NT2/D1 (cell line): ENCODE results near the gene SEC24C.

ENCODE experiments used
- DNase-seq: peaks from one replicate; pipeline ENCODE4 v3.0.0-alpha.2; 2011; ENCODE audit warnings: low read depth, low spot score
- H3K27me3 ChIP-seq: 2 replicates; pipeline ENCODE4 v1.6.0; 2011; ENCODE audit warnings: mild to moderate bottlenecking; ENCODE audit not compliant: insufficient read length, insufficient read depth
- H3K36me3 ChIP-seq: 2 replicates; pipeline ENCODE4 v1.6.1; 2011; ENCODE audit warnings: mild to moderate bottlenecking, low read length, mixed read lengths; ENCODE audit not compliant: insufficient read depth, insufficient read length
- H3K4me1 ChIP-seq: 2 replicates; pipeline ENCODE4 v1.5.1; 2011; ENCODE audit not compliant: insufficient read depth, insufficient read length
- H3K4me3 ChIP-seq: 2 replicates; pipeline ENCODE4 v1.5.1; 2011; ENCODE audit warnings: low read depth; ENCODE audit not compliant: insufficient read length
- H3K9ac ChIP-seq: 2 replicates; pipeline ENCODE4 v1.6.0; 2011; ENCODE audit warnings: low read depth; ENCODE audit not compliant: insufficient read length
- H3K9me3 ChIP-seq: 2 replicates; pipeline ENCODE4 v1.5.1; 2011; ENCODE audit warnings: mild to moderate bottlenecking, low read length; ENCODE audit not compliant: insufficient read depth
- SUZ12 ChIP-seq: IDR thresholded peaks from 2 replicates; pipeline ENCODE4 v1.6.1; 2011; ENCODE audit not compliant: insufficient read length, insufficient read depth; ENCODE audit errors: extremely low read depth
- YY1 ChIP-seq: IDR thresholded peaks from 2 replicates; pipeline ENCODE4 v1.6.1; 2011; ENCODE audit not compliant: insufficient read length, insufficient read depth
- ZNF274 ChIP-seq: IDR thresholded peaks from 2 replicates; pipeline ENCODE4 v1.6.1; 2011; ENCODE audit warnings: mild to moderate bottlenecking, low read depth, low read length

SEC24C gene

DNA sequence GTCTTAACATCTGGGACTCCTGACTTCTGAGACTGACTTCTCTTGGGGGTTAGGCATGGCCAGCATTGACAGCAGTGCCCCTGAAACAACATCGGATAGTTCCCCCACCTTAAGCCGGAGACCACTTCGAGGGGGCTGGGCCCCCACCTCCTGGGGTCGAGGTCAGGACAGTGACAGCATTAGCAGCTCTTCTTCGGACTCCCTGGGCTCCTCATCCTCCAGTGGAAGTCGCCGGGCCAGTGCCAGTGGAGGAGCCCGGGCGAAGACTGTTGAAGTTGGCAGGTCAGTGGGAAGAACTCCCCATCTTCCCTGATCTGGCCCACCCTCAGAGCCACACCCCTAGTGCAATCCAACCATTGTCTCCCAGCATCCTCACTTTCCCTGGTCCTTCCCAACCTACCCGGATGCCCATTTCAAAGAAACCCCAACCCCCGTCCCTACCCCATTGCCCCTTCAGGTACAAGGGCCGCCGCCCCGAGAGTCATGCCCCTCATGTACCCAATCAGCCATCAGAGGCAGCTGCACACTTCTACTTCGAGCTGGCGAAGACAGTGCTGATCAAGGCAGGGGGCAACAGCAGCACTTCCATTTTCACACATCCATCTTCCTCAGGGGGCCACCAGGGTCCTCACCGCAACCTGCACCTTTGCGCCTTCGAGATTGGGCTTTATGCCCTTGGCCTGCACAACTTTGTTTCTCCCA is 53.3 kb downstream of the SEC24C start:
- DNase-seq: no peak
- Histone ChIP-seq H3K36me3 (peaks cover 82% of the 10 kb centered on the region), H3K27me3 (no peaks in the 10 kb centered on the region), H3K4me3 (no peak overlapping the region), H3K9me3 (no peaks in the 10 kb centered on the region), H3K4me1 (no peaks in the 10 kb centered on the region), H3K9ac (no peak overlapping the region)
- TF ChIP-seq ZNF274: no peak
- TF ChIP-seq SUZ12: no peak
- TF ChIP-seq YY1: no peak

DNA sequence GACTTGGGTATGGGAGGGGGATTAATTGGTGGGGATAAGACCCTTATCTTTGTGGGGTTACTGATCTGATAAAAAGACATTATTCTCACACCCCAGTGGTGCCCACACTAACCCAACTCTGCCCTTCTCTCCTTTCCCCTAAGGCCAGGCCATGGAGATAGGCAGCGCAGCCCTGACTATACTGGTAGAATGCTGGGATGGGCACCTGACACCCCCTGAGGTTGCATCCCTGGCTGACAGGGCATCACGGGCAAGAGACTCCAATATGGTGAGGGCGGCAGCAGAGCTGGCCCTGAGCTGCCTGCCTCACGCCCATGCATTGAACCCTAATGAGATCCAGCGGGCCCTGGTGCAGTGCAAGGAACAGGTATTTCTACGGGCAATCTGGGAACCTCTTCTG is 53.9 kb downstream of the SEC24C start:
- H3K9ac ChIP-seq: no peak overlapping the region
- no peaks in the 10 kb centered on the region for H3K27me3 ChIP-seq
- peaks cover 82% of the 10 kb centered on the region for H3K36me3 ChIP-seq
- H3K9me3 ChIP-seq: no peaks in the 10 kb centered on the region
- no peaks in the 10 kb centered on the region for H3K4me1 ChIP-seq
- TF ChIP-seq SUZ12 (no peak), YY1 (no peak), ZNF274 (no peak)
- H3K4me3 ChIP-seq: no peak overlapping the region
- no peak for DNase-seq

GRCh38 chr10:73798927-73799560 is 54.9 kb downstream of the SEC24C start:
- no peaks in the 10 kb centered on the region for H3K27me3 ChIP-seq
- H3K9ac ChIP-seq: no peak overlapping the region
- no peak for DNase-seq
- H3K4me3 ChIP-seq: no peak overlapping the region
- peaks cover 76% of the 10 kb centered on the region for H3K36me3 ChIP-seq
- H3K4me1 ChIP-seq: no peaks in the 10 kb centered on the region
- no peaks in the 10 kb centered on the region for H3K9me3 ChIP-seq
- TF ChIP-seq YY1 (no peak), SUZ12 (no peak), ZNF274 (no peak)

GRCh38 chr10:73799899-73800559 is 55.9 kb downstream of the SEC24C start:
- peaks cover 69% of the 10 kb centered on the region for H3K36me3 ChIP-seq
- H3K27me3 ChIP-seq: no peaks in the 10 kb centered on the region
- no peaks in the 10 kb centered on the region for H3K4me1 ChIP-seq
- no peak overlapping the region for H3K9ac ChIP-seq
- H3K9me3 ChIP-seq: no peaks in the 10 kb centered on the region
- no peak for TF ChIP-seq YY1
- TF ChIP-seq SUZ12: no peak
- TF ChIP-seq ZNF274: no peak
- DNase-seq: no peak
- H3K4me3 ChIP-seq: no peak overlapping the region

- Histone ChIP-seq H3K4me1 (no peaks in the 10 kb centered on the region), H3K9me3 (no peaks in the 10 kb centered on the region), H3K27me3 (no peaks in the 10 kb centered on the region), H3K4me3 (no peak overlapping the region), H3K9ac (no peak overlapping the region), H3K36me3 (peaks cover 68% of the 10 kb centered on the region)
- no peak for DNase-seq
- TF ChIP-seq YY1 (no peak), SUZ12 (no peak), ZNF274 (no peak)
Measured at GRCh38 chr10:73800560-73801252, 56.5 kb downstream of the SEC24C start.

DNA sequence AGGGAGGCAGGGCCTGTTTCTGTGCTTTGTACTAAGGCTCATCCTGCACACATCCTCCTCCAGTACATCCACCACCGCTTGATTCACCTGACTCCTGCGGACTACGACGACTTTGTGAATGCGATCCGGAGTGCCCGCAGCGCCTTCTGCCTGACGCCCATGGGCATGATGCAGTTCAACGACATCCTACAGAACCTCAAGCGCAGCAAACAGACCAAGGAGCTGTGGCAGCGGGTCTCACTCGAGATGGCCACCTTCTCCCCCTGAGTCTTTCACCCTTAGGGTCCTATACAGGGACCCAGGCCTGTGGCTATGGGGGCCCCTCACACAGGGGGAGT is 57.0 kb downstream of the SEC24C start:
- no peaks in the 10 kb centered on the region for H3K27me3 ChIP-seq
- TF ChIP-seq ZNF274 (no peak), YY1 (no peak), SUZ12 (no peak)
- H3K4me1 ChIP-seq: no peaks in the 10 kb centered on the region
- no peak for DNase-seq
- no peak overlapping the region for H3K9ac ChIP-seq
- H3K4me3 ChIP-seq: no peak overlapping the region
- H3K36me3 ChIP-seq: peaks cover 73% of the 10 kb centered on the region
- no peaks in the 10 kb centered on the region for H3K9me3 ChIP-seq

DNA sequence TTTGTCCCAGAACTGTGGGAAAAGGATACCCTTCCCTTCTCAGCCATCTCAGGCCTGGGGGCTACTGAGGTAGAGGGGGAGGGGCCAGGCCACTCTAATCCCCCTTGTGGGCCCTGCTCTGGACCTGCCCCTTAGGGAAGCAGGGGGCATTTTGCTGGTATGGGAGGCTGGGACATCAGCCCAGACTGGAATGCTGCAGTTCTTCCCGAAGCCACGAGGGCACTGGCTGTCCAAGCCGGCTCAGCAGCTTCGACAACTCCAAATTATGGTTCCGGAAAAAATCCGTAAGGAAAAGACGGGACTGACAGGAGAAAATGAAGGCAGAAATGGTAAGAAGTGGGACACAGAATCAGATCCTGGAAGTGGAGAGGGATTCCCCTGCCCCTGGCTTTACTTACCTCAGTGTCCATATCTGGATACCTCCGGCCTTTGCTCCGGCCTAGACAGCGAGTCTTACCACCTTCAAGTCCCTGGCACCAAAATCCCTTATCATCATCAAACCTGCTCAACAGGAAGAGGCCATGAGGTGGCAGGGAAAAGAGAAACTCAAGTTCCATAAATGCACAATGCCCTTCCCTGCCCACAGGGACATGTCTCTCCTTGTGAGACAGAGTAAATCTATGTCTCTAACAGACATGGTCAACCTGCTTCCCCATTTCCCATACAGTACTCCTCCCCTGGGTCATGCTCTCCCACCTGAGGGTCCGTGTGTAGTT is 58.3 kb downstream of the SEC24C start:
- Histone ChIP-seq H3K36me3 (peaks cover 75% of the 10 kb centered on the region), H3K9ac (no peak overlapping the region), H3K4me1 (no peaks in the 10 kb centered on the region), H3K9me3 (no peaks in the 10 kb centered on the region), H3K4me3 (no peak overlapping the region), H3K27me3 (no peaks in the 10 kb centered on the region)
- no peak for DNase-seq
- TF ChIP-seq ZNF274: no peak
- no peak for TF ChIP-seq YY1
- TF ChIP-seq SUZ12: no peak
